ENCODE data around the gene SUFU.

SUFU gene

DNA sequence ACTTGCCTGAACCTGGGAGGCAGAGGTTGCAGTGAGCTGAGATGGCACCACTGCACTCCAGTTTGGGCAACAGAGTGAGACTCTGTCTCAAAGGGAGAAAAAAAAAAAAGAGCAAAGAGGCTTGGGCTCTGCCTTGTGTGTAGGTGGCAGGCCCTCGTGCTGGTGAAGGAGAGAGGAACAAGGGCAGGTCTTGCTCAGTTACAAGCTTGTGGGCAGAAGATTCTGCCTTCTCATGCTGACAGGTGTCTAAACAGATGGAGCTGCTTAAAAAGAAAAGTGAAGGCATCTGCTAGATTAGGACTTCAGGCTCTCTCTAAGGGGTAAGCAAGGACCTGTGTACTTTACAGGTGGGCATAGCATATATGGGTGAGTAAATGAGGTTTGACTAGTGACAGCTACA is 75.0 kb downstream of the SUFU start:
- H3K4me1 ChIP-seq: peaks cover 3% of the 10 kb centered on the region; the same call in 1 of the 2 replicates
- H3K4me3 ChIP-seq (ENCODE audit: low read depth, low read length): no peak overlapping the region
- no peaks in the 10 kb centered on the region for H3K27me3 ChIP-seq
- TF ChIP-seq, protein P1, sequence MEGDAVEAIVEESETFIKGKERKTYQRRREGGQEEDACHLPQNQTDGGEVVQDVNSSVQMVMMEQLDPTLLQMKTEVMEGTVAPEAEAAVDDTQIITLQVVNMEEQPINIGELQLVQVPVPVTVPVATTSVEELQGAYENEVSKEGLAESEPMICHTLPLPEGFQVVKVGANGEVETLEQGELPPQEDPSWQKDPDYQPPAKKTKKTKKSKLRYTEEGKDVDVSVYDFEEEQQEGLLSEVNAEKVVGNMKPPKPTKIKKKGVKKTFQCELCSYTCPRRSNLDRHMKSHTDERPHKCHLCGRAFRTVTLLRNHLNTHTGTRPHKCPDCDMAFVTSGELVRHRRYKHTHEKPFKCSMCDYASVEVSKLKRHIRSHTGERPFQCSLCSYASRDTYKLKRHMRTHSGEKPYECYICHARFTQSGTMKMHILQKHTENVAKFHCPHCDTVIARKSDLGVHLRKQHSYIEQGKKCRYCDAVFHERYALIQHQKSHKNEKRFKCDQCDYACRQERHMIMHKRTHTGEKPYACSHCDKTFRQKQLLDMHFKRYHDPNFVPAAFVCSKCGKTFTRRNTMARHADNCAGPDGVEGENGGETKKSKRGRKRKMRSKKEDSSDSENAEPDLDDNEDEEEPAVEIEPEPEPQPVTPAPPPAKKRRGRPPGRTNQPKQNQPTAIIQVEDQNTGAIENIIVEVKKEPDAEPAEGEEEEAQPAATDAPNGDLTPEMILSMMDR (IDR thresholded peaks at IDR 0.05; ENCODE audit: low read depth, low read length): no peak
- no peak for DNase-seq
- no peaks in the 10 kb centered on the region for H3K36me3 ChIP-seq
- no peaks in the 10 kb centered on the region for H3K9me3 ChIP-seq

DNA sequence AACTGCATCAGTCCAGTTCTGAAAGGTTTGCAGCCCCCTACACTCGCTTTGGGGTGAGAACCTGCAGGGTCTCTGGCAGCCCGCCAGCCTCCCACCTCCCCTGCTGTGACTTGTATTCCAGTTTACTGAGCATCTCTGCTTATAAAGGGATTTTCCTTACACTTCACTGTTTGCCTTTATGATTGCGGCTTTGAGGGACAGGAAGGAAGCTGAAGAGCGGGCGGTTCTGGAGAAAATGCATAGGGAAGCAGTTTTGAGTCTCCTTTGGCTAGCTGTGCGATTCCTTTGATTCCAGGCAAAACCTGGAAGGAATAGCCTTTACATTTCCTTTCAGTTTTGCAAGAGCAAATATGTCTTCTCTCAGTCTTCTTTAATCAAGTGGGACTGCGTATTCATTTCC is 75.6 kb downstream of the SUFU start:
- no peak for DNase-seq
- no peaks in the 10 kb centered on the region for H3K9me3 ChIP-seq
- H3K4me1 ChIP-seq: peaks cover 3% of the 10 kb centered on the region; the same call in 1 of the 2 replicates
- H3K27me3 ChIP-seq: no peaks in the 10 kb centered on the region
- TF ChIP-seq, protein P1 (IDR thresholded peaks at IDR 0.05; ENCODE audit: low read depth, low read length): no peak
- H3K36me3 ChIP-seq: no peaks in the 10 kb centered on the region
- H3K4me3 ChIP-seq (ENCODE audit: low read depth, low read length): no peak overlapping the region

DNA sequence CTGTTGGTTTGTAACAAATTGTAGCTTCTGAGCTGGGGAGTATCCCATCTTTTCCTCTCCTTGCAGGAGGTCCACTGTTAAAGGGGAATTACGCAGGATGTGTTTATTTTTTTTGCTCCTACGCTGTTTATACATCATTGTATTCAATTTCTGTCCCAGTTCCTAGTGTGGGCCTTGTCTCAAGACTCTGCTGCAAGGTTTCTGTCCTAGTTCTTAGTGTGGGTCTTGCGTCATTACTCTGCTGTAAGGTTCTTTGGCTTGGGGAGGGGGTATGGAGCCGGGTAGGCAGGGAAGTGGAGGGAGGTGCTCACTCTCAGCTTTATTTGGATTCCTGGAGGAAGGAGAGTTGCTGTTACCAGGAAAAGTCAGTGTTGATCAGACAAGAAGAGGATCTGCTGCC is 76.5 kb downstream of the SUFU start:
- H3K36me3 ChIP-seq: no peaks in the 10 kb centered on the region
- TF ChIP-seq, protein P1 (IDR thresholded peaks at IDR 0.05; ENCODE audit: low read depth, low read length): no peak
- H3K9me3 ChIP-seq: no peaks in the 10 kb centered on the region
- peaks cover 3% of the 10 kb centered on the region; the same call in 1 of the 2 replicates for H3K4me1 ChIP-seq
- no peak for DNase-seq
- no peaks in the 10 kb centered on the region for H3K27me3 ChIP-seq
- H3K4me3 ChIP-seq (ENCODE audit: low read depth, low read length): no peak overlapping the region

DNA sequence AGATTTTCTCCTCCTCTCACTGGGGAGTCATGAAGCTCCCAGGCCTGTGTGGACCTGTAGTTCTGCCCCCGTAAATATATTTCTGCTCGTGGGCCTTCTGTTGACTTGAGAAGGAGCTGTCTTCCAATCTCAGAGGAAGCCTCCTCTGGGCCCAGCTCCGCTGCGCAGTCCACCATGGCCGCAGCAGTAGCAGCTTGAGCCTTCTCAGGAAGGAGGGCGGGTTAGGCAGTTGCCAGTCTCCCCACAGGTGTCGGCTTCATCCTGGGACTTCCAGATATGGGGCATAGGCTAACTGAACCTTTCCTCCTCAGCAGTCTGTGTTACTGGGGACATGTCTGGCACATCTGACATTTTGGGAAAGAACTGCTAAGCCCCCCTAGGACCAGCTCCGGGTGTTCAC is 77.6 kb downstream of the SUFU start:
- TF ChIP-seq, protein P1 (IDR thresholded peaks at IDR 0.05; ENCODE audit: low read depth, low read length): no peak
- no peak for DNase-seq
- Histone ChIP-seq H3K27me3 (no peaks in the 10 kb centered on the region), H3K36me3 (no peaks in the 10 kb centered on the region), H3K4me1 (peaks cover 3% of the 10 kb centered on the region; the same call in 1 of the 2 replicates), H3K9me3 (no peaks in the 10 kb centered on the region), H3K4me3 (ENCODE audit: low read depth, low read length) (no peak overlapping the region)

DNA sequence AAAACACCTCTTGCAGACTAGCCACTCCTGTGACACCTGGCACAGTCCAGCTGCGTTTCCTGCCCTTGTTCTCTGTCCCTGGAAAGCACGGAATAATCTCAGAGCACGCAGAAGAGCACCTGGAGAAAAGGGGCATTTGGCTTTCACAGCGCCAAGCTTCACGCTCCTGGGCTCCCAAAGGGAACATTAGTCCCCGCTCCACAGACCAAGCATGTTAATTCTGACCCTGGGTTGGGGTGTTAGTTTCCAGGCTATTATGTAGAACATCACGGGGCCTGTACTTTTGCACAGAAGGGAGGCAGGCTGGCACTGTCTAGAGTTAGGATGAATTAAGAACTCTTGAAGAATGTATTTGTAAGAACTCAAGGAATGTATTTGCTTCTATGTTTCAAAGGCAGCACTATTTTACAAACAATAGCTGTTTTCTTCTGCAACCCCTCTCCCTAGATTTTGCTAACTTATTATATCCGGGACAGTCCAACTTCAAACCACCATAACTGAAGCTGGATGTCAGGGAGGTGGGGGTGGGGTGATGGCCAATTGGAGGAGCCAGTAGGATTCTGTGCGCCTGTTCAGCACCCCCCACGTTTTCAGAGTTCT is 78.3 kb downstream of the SUFU start:
- no peak for DNase-seq
- no peak overlapping the region for H3K4me3 ChIP-seq (ENCODE audit: low read depth, low read length)
- H3K4me1 ChIP-seq: peaks cover 3% of the 10 kb centered on the region; the same call in 1 of the 2 replicates
- TF ChIP-seq, protein P1 (IDR thresholded peaks at IDR 0.05; ENCODE audit: low read depth, low read length): no peak
- no peaks in the 10 kb centered on the region for H3K27me3 ChIP-seq
- H3K9me3 ChIP-seq: no peaks in the 10 kb centered on the region
- H3K36me3 ChIP-seq: no peaks in the 10 kb centered on the region

All from BE2C (cell line).